ENCODE measurements around the gene FYN.
"Not testable (repeated sequence)": the region's sequence is repeated elsewhere in the genome, so short reads cannot be mapped to it uniquely, and the experiment has no call there.

Gene FYN

GRCh38 chr6:111660531-111660930 lies 212.7 kb downstream of the FYN start:
- no peak for DNase-seq (ENCODE audit: low read depth)

- DNase-seq (ENCODE audit: low read depth) = no peak
Observed at GRCh38 chr6:111658462-111659154, 214.6 kb downstream of the FYN start.

DNA sequence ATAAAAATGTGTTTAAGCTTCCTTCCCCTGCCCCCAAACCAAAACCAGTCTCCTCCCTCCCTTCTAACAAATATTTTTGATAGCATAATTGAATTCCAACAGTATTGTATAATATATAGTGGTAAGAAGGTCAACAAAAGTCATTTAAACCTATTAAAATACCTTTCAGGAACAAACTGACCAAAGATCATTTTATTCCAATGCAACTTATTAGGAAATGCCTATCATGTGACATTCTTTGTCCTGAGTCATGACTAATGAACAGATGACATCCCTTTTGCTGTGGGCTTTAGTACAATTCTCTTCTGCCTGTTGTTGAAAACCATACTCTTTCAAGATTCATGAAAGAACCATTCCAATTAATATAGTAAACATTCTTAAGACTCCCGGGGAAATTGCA lies 216.1 kb downstream of the FYN start:
- DNase-seq (ENCODE audit: low read depth) = no peak

DNA sequence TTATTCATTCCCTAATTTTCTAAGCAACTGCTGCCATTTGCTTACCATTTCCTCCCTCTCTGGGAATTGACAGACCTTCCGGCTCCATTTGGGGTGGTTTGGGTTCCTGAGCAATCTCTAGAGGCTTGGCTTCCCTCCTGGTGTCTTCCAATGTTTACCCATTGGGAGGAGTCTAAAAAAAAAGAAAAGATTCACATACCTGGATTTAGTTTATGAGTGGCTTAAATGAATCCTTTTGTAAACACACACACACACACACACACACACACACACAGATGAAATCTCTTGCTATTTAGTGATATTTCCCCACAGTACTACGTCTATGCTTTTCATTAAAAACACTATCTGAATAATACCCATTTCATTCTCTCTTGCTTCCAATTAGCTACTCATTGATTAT lies 219.3 kb downstream of the FYN start:
- no peak for DNase-seq (ENCODE audit: low read depth)

GRCh38 chr6:111653434-111653833 lies 219.8 kb downstream of the FYN start:
- no peak for DNase-seq (ENCODE audit: low read depth)

DNA sequence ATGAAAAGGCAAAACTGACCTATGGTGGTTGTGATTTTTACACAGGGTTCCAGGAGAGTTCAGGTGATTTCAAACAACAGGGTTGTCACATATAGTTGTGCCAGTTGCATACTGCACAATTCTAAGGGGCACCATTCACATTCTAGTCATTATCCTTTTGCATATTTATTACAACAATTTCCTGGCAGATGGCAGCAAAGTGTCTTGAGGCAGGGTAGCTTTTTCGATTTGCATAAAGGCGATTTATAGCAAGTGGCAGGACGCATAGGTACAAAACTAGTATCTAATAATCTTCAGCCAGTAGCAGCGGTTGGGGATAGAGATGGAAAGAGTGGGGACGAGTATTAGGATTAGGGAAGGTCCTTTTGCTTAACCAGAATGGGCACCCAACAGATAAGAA lies 221.1 kb downstream of the FYN start:
- DNase-seq (ENCODE audit: low read depth) = no peak

GRCh38 chr6:111651185-111652034 lies 221.8 kb downstream of the FYN start:
- no peak for DNase-seq (ENCODE audit: low read depth)

DNA sequence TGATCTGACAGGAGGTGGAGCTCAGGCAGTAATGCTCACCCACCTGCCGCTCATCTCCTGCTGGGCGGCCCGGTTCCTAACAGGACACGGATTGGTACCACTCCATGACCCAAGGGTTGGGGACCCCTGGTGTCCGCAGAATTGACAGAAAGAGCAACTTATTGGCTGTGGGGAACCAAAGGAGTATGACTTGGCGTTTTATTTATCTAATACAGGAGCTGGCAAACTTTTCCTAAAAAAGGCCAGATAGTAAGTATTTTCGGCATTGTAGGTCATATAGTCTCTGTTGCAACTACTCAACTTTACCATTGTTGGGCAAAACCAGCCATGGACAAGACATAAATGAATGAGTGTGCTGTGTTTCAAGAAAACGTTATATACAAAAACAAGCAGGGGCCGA lies 223.2 kb downstream of the FYN start:
- DNase-seq (ENCODE audit: low read depth) = no peak

DNA sequence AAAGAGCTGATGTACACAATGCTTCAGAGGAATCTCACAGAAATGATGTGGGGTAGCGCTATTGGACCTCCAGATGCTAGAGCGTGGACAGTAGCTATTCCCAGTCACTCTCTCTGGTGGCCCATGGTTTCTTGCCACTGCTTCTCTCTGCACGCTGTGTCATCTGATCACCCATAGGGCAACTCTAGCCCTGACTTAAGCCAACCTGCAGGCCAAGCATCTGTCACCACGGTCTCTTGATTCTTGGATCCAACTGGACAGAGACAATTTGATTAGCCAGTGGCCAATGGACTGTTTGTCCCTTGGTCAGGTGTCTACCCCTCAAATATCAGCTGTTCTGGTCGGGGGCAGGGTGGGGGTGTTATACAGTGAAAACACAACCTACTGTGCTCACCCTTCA lies 225.2 kb downstream of the FYN start:
- DNase-seq (ENCODE audit: low read depth) = no peak

DNA sequence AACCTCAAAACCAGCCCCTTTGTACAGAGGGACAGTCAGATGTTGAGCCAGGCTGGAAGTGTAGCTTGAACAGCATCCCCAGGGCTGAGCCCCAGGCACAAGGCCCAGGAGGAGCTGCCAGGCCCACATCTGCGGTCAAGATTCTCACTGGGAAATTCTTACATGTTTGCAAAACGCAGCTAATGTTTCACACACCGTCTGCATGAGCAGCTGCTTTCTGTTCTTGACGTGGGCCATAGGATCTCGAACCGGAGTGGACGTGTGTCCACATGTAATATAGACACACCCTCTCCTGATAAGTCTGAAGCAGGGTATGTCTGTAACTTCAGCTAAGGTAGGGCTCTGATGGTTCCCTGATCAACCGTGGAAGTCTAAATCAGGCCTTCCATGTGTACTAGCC lies 226.3 kb downstream of the FYN start:
- DNase-seq (ENCODE audit: low read depth) = no peak

DNA sequence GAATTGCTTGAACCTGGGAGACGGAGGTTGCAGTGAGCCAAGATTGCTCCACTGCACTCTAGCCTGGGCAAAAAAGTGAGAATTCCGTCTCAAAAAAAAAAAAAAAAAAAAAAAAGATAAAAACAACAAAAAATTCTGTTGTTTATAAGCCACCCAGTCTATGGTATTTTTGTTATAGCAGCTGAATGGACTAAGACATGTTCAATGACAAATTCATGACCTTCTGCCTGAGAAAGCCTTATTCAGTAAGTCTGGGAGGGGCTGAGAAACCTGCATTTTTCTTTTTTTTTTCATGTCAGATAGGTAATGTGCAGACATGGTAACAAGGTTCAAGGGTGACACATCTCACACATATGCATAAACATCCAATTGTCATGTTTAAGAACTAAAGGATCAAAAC lies 227.2 kb downstream of the FYN start:
- DNase-seq (ENCODE audit: low read depth) = no peak

GRCh38 chr6:111644893-111645430 lies 228.3 kb downstream of the FYN start:
- DNase-seq (ENCODE audit: low read depth) = no peak

DNA sequence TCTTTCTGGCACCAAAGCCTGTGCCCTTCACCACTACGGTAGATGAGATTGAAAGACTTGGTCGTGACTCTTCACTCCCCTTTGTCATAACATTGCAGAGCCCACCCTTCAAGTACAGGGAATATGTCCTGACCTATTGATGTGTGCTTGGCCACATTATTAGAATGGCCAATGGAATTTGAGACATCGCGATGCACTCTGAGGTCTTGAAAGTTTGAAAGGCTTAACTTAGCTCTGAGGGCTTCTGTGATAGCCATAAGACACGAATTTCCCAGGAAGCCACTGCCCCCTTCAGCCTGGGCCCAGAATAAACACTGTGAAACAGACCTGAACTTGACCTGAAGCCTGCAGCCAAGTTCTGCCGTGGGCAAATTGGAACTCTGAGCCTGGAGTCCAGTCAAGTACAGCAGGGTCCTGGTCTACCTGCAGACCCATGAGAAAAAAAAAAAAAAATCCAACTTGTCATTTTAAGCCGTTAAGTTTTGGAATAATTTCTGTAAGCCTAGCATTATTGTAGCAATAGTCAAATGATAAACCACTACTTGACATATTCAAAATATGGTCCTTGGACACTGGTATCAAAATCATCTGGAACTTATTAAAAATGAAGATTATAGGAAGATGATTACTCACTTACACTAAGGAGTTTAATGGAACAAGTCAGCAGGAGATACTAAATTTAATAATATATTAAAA lies 230.6 kb downstream of the FYN start:
- no peak for DNase-seq (ENCODE audit: low read depth)

- DNase-seq (ENCODE audit: low read depth) = no peak
Observed at GRCh38 chr6:111639266-111639665, 234.0 kb downstream of the FYN start.

GRCh38 chr6:111634981-111635380 lies 238.3 kb downstream of the FYN start:
- not testable (repeated sequence) for DNase-seq (ENCODE audit: low read depth)

DNA sequence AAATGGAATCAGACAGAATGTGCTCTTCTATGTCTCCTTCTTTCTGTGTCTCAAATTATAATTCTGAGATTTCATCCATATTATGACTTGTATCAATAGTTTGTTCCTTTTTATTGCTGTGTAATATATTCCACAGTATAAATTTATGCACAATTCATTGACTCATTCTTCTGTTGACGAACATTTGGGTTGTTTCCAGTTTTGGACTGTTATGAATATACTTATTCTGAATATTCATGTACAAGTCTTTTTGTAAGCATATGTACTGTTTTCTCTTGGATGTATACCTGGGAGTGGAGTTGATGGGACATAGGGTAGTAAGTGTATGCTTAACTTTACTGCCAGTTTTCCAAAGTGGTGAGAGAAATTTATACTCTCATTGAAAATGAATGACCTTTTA lies 239.4 kb downstream of the FYN start:
- DNase-seq (ENCODE audit: low read depth) = no peak

DNA sequence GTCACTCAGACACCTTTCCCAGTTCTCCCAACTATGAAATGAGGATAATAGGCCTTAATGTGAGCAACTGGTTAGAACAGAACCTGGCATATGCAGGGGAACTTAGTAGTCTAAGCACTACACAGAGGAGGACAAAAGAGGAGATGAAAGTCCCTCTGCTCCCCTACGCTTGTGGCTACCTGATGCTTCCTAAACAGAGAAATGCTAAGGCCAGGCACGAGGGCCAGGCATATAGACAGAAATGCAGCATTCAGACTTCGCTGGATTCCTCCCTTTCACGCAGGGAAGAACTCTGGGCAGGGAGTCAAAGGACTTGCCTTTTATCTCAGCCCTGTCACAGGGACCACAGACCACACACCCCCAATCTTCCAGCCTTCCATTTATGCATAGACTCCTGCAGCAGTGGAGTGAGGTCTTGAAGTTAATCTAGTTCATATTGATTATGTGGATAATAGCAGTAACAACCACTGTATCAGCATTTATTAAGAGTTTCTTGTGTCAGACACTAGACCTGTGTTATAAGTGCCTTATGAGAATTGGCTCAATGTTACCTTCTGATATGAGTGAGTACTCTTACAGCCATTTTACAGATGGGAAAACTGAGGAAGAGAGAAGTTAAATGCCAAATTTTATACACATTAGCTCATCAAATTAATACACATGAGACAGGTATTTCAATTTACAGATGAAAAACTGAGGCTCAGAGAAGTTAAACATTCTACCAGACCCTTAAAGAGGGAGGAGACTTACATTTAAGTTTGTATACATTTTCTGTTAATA lies 240.6 kb downstream of the FYN start:
- no peak for DNase-seq (ENCODE audit: low read depth)

DNA sequence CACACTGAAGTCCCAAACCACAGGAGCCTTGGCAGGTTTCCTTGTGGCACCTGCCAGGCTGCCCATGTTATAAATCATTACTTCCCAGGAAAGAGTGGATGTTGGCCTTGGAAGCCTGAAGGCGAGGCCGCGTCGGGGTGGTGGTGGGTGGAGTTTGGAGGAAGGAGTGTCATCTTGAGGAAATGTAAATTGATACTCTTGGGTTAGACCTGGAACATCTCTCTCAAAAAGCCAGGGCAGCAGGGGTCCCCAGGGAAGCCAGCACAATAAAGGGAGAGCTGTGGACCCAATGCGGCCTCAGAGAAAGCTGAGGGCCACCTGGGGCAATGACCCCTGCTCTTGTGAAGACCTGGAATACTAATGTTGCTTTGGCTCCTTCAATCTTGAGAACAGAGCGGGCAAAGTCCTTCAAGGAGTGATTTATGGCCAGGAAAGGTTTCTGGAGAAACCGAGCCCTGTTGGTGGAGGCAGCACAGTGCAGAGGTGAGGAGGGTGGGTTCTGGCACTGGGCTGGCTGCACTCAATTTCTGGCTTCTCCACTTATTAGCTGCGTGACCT lies 241.3 kb downstream of the FYN start:
- DNase-seq (ENCODE audit: low read depth) = no peak

GRCh38 chr6:111631018-111631417 lies 242.2 kb downstream of the FYN start:
- DNase-seq (ENCODE audit: low read depth) = no peak

GRCh38 chr6:111628142-111628850 lies 245.0 kb downstream of the FYN start:
- no peak for DNase-seq (ENCODE audit: low read depth)

- no peak for DNase-seq (ENCODE audit: low read depth)
Observed at GRCh38 chr6:111626441-111626840, 246.8 kb downstream of the FYN start.
